ENCODE data around the gene RFESD.

GRCh38 chr5:95707055-95707454 lies 60.5 kb downstream of the RFESD start:
- TF ChIP-seq CTCF (IDR thresholded peaks at IDR 0.05) (no peak), POLR2AphosphoS5 (IDR thresholded peaks at IDR 0.05) (no peak), EP300 (IDR thresholded peaks at IDR 0.05; ENCODE audit: low read depth) (no peak)
